NCI-H2171 (cell line): ENCODE data around the gene SETD1B.

Source experiments
- DNase-seq: peaks from one replicate; lab custom pipeline; 2025; lab: John Stamatoyannopoulos, UW

SETD1B gene

DNA sequence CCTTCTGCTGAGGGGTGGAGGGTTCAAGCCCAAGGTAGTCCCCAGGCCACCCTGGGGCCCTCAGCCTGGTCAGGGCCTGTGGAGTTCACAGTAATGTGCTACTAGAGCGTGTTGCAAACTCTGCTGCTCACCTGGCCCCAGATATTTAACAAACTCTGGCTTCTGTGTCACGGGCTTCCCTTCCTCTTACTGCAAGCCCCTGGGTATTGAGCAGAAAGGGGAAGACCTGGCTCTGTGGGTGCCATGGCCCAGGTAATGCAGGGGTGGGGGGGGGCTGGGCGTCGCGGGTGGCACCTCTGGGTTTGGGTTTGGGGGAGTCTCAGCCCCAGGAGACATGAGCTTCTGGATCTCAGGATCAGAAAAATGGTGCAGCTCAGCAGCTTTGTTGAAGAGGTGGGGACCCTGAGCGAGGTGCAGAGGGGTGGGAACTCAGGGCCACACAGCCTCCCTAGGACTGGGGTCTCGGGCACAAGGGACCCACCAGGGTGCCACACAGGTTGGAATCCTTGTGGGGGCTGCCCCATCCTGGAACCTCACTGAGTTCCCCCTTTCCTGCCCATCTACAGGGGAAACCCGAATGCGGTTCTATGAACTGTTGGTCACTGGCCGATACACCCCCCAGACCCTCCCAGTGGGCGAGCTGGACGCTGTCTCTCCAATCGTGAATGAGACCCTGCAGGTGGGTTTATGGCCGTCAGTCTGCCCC lies 4.0 kb downstream of the SETD1B start:
- no peak for DNase-seq

DNA sequence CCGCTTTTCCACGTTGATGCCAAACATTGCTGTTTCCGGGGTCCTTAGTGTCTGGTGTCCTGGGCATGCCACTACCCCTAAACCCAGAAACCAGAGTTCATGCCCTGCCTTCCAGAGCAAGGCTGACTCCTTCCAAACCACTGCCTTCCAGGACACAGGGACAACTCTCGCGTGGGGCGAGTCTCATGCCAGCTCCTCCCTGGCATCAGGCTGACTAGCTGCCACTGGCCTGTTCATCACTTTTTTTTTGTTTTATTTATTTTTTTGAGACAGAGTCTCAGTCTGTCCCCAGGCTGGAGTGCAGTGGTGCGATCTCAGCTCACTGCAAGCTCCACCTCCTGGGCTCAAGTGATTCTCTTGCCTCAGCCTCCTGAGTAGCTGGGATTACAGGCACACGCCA lies 4.8 kb downstream of the SETD1B start:
- DNase-seq: no peak

DNA sequence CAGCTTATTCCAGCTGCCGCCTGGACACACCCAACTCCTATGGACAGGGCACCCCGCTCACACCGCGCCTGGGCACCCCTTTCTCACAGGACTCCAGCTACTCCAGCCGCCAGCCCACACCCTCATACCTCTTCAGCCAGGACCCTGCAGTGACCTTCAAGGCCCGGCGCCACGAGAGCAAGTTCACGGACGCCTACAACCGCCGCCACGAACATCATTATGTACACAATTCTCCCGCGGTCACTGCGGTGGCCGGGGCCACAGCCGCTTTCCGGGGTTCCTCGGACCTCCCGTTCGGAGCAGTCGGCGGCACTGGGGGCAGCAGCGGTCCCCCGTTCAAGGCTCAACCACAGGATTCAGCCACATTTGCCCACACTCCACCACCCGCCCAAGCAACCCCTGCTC lies 5.9 kb downstream of the SETD1B start:
- DNase-seq: no peak

DNA sequence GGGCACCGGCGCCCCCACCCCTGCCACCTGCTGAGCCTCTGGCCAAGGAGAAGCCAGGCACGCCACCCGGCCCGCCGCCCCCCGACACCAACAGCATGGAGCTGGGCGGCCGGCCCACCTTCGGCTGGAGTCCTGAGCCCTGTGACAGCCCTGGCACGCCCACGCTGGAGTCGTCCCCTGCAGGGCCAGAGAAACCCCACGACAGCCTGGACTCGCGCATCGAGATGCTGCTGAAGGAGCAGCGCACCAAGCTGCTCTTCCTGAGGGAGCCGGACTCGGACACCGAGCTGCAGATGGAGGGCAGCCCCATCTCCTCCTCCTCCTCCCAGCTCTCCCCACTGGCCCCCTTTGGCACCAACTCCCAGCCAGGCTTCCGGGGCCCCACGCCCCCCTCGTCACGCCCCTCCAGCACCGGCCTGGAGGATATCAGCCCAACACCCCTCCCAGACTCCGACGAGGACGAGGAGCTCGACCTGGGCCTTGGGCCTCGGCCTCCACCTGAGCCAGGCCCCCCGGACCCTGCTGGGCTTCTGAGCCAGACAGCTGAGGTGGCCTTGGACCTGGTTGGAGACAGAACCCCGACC lies 6.5 kb downstream of the SETD1B start:
- no peak for DNase-seq

DNA sequence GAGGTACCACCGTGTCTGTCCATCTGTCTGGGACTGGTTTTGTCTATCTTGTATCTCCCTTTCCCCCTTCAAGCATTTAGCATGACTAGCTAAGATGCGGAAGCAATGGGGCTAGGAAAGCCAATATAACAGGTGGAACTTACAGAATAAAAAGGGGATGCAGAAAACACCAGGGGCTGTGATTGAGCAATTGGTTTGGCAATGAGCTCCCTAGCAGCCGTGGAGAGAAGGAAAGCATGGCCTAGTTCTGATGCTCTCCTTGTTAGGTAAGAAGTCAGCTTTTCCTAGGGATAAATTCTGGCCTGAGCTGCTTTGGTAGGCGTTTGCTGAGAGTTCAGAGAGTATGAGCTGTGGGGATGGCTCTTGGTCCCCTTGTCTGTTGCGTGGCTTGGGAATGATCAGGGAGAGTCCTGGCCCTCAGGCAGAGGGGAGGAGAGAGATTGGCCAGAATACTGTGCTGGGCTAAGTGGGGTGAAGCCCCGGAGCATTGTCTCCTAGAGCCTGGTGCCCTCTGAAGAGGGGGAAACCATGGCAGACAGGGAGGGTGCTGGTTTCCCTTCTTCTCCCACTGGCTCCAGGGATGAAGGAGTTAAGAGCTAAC lies 7.1 kb downstream of the SETD1B start:
- DNase-seq: no peak

DNA sequence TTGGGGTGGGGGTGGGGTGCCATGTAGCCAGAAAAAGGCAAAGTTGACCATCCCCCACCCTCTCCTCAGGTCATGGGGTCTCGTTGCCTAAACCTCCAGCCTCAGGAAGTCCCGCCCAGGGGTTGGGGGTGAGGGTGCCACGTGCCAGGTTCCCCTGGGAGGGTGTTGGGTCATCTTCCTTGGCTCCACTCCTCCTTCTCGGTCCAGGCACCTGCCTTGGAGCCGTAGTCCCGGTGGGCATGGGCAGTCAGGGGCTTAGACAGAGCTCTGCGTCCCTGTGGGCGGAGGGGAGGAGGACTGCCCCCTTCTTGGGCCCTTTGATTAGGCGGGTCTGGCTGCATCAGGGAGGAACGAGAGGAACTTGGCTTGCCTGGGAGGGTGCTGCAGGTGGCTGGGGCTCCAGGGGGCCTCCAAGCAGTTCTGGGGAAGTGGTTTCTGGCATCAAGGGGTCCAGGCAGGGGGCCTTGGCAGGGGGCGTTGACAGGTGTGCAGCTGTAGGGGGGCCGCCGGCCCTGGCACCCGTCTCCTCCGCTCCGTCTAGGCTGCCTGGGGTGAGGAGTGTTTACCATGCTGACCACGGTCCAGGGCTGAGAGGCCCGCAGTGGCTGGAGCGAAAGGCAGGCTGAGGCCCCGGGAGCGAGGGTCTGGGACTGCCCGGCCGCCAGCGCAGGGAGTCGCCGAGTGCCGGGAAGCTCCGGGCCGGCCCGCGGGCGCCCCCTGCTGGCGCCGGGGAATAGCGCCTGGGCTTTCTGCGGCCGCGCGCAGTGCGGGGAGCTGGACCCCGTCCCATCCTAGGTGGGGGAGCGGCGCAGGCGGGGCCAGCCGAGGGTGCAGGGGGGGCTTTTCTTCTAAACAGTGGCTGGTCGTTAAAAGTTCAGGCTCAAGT lies 7.9 kb downstream of the SETD1B start:
- DNase-seq: peak; percentile 28

DNA sequence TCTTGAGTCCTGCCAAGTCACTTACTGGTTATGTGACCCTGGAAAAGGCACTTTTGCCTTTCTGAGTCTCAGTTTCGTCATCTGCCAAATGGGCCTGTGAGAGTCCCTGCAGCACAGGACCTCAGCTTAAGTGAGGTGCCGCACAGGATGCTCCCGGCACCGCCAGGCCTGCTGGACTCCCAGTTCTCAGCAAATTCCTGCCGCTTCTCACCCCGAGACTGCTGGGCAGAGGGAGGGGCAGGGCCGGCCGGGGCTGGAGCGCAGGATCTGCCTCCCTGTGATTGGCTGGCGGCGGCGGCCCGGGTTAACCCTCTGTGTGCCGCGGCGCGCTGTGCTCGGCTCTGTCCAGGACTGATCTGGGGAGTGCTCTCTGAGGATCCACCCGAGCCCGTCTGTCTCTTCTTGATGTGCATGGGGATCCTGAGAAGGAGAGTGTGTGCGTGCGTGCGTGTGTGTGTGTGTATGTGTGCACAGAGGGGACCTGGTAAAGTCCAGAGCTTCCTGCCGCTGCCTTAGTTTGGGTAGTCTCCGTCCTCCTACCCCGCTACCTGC lies 8.6 kb downstream of the SETD1B start:
- no peak for DNase-seq

DNA sequence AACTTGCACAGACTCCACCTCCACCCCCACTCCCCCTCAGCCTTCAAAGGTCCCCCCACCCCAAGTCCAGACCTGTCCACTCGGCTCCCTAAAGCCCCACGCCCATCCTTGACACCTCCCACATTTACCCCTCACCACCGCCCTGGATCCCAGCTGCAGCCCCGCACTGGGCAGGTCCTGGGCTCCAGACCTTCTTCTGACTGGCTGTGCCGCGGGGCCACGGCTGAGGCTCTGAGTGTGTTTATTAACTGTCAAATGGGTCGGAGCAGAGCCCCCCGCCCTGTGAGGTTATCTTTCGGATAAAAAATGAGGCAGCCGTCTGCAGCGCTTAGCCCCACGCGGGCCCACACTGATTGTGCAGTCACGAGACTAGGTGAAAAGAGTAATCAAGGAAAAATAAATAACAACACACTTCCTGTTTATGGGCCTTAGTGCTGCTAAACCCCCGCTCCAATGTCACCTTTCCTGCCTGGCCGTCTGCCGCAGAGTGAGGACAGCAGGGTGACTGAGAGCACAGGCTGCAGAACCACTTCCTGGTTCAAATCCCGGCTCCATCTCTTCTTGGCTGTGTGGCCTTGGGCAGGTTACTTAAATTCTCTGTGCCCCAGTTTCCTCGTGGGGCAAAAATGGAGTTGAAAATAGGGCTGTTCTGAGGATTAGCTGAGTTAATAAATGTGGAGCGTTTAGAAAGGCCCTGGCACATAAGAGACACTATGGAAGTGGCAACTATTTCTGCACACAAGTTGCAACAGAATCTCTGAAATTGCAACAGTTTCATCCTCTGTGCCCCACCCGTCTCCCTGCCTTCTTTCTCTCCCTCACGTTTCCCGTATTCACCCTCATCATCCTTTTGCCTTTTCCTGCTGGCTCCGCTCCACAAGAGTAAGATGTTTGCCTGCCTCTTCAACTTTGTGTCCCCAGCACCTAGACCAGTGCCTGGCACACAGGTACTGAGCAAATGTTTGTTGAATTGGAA lies 9.4 kb downstream of the SETD1B start:
- no peak for DNase-seq

DNA sequence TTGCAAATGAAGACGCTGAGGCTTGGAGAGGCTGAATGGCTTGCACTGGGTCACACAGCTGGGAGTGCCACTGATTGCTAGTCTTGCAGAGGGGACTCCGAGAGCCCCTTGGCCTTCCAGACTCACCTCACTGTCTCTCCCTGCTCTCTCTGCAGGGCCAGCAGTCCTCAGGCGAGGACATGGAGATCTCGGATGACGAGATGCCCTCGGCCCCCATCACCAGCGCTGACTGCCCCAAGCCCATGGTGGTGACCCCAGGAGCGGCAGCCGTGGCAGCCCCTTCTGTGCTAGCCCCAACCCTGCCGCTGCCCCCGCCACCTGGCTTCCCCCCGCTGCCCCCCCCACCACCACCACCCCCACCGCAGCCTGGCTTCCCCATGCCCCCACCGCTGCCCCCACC lies 10.1 kb downstream of the SETD1B start:
- no peak for DNase-seq

DNA sequence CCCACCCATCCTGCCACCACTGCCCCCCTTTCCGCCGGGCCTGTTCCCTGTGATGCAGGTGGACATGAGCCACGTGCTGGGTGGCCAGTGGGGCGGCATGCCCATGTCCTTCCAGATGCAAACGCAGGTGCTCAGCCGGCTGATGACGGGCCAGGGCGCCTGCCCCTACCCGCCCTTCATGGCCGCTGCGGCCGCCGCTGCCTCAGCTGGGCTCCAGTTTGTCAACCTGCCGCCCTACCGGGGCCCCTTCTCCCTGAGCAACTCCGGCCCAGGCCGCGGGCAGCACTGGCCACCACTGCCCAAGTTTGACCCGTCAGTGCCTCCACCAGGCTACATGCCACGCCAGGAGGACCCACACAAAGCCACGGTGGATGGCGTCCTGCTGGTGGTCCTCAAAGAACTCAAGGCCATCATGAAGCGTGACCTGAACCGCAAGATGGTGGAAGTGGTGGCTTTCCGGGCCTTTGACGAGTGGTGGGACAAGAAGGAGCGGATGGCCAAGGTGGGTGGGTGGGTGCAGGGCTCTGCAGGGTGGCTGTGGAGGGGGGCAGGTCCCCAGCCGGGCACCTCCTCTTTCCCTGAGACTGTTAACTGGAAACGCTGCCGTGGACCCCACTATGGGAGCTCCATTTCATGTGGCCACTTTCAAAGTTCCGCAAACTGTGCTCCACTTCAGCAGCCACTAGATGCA lies 10.8 kb downstream of the SETD1B start:
- DNase-seq: no peak

DNA sequence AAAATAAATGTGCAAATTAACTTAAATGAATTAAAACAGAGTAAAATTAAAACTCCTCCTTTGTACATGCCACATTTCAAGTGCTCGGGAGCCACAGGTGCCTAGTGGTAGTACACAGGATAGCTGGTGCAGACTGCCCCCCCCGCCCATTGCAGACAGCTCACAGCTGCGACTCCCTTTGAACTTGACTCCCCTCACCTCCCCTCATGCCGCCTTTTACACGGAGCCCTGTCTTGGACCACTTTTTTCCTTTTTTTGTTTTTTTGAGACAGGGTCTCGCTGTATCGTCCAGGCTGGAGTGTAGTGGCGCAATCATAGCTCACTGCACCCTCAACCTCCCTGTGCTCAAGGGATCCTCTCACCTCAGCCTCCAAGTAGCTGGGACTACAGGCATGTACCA lies 11.5 kb downstream of the SETD1B start:
- no peak for DNase-seq

DNA sequence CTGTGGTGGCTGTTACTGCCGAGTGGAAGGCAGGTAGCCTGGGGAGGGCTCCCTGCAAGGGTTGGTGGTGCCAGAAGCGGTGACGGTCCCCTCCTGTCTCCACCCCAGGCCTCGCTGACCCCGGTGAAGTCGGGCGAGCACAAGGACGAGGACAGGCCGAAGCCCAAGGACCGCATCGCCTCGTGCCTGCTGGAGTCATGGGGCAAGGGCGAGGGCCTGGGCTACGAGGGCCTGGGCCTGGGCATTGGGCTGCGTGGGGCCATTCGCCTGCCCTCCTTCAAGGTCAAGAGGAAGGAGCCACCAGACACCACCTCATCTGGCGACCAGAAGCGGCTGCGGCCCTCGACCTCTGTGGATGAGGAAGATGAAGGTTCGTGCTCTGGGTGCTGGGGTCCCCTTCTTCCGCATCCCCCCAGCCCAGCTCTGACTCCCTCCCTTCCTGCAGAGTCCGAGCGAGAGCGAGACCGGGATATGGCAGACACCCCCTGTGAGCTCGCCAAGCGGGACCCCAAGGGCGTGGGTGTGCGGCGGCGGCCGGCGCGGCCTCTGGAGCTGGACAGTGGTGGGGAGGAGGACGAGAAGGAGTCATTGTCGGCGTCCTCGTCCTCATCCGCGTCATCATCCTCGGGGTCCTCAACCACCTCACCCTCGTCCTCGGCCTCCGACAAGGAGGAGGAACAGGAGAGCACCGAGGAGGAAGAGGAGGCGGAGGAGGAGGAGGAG lies 13.3 kb downstream of the SETD1B start:
- no peak for DNase-seq

DNA sequence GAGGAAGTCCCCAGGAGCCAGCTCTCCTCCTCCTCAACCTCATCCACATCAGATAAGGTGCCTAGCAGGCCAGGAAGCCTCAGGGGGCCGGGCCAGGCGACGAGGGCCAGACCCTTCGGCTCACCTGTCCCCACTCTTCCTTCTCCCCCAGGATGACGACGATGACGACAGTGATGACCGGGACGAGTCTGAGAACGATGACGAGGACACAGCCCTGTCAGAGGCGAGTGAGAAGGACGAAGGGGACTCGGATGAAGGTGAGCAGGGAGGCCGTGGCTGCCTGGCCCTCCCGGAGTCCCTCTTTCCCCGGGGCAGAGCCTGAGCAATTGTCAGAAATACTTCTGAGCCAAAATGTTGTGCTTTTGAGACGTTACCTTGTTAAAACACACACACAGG lies 13.8 kb downstream of the SETD1B start:
- DNase-seq: no peak

DNA sequence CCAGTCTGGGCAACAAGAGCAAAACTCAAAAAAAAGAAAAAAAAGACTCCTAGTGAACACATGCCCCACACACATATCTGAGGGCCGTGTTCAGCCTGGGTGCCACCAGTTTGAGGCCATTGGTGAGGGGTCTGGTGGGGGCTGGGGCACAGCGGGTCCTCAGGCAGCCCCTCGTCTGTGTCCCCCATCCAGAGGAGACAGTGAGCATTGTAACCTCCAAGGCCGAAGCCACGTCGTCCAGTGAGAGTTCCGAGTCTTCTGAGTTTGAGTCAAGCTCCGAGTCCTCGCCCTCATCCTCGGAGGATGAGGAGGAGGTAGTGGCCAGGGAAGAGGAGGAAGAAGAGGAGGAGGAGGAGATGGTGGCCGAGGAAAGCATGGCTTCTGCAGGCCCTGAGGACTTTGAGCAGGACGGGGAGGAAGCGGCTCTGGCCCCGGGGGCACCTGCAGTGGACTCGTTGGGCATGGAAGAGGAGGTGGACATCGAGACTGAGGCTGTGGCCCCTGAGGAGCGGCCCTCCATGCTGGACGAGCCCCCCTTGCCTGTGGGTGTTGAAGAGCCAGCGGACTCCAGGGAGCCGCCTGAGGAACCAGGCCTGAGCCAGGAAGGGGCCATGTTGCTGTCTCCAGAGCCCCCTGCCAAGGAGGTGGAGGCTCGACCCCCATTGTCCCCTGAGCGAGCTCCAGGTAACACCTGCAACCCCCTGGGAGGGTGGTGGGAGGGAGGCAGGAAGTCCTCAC lies 15.6 kb downstream of the SETD1B start:
- DNase-seq: no peak

DNA sequence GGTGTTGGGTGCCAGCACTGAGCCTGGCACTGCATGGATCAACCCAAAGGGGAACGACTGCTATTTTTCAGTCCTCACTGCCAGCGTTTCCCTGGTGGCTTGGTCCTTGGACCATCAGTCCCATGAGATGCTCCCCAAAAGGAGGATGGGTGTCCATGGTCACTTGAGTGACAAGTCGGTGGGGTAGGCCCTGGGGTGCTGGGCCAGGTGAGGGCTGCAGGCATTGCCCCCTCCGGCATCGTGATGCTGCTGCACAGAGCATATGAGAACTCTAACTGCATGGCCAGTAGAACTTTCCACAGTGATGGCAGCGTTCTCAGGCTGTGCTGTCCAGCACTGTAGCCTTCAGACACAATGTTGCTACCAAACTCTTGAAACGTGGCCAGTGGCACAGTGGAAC lies 16.2 kb downstream of the SETD1B start:
- DNase-seq: no peak

DNA sequence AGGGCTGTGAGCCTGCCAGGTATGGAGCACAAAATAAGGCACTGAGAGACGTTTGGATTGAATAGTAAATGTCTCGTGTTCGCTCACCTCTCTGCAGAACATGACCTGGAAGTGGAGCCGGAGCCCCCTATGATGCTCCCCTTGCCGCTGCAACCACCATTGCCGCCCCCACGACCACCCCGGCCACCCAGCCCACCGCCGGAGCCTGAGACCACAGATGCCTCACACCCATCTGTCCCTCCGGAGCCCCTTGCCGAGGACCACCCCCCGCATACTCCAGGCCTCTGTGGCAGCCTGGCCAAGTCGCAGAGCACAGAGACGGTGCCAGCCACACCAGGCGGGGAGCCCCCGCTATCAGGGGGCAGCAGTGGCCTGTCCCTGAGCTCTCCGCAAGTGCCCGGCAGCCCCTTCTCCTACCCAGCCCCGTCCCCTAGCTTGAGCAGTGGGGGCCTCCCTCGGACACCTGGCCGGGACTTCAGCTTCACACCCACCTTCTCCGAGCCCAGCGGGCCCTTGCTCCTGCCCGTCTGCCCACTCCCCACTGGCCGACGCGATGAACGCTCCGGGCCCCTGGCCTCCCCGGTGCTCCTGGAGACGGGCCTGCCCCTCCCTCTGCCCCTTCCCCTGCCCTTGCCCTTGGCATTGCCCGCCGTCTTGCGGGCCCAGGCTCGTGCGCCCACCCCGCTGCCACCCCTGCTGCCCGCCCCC lies 18.7 kb downstream of the SETD1B start:
- no peak for DNase-seq

DNA sequence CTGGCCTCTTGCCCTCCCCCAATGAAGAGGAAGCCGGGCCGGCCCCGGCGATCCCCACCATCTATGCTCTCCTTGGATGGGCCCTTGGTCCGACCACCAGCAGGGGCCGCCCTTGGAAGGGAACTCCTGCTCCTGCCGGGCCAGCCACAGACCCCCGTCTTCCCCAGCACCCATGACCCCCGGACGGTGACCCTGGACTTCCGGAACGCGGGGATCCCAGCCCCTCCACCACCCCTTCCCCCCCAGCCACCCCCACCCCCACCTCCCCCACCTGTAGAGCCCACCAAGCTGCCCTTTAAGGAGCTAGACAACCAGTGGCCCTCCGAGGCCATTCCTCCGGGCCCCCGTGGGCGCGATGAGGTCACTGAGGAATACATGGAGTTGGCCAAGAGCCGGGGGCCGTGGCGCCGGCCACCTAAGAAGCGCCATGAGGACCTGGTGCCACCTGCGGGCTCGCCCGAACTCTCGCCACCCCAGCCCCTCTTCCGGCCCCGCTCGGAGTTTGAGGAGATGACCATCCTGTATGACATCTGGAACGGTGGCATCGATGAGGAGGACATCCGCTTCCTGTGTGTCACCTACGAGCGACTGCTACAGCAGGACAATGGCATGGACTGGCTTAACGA lies 19.4 kb downstream of the SETD1B start:
- no peak for DNase-seq

DNA sequence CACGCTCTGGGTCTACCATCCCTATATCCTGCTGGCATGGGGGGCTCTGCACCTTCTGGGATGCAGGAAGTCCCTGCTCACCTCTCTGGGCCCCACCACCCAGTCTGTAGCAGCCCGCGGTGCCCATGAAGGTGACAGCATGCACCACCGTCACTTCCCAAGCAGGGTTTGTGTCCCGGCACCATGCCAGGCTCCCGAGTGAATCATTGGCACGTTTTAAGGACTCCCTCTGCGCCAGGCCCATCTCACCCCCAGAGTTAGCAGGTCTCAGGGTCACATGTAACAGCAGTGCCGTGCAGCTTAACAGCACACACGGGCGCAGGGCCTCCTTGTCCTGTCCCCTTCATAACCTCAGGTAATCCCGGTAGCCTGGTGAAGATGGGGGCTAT lies 19.9 kb downstream of the SETD1B start:
- DNase-seq: no peak
